Measurements from ENCODE around the gene CCND1. TPM values are rescaled to one million over a fixed set of nuclear protein-coding genes. Genes with fewer than 3 reads are reported as not detected.

The CCND1 gene
- 10 to 100 TPM; 14.3 to 96.6 (median 60.5) TPM for total RNA-seq
- 10 to 100 TPM in 1 of 3 donors, 1 to 10 TPM in 2; 4.3 to 22.7 (median 6.4) TPM for polyA plus RNA-seq
- long read RNA-seq, donor 1, full-length matches to known transcripts, result 45 of 45 reads
- long read RNA-seq, donor 1, partial matches to known transcripts, result 0 of 45 reads
- long read RNA-seq, donor 1, other reads (novel, unspliced or antisense), result 0 of 45 reads
- long read RNA-seq, donor 2, full-length matches to known transcripts, result 28 of 60 reads
- long read RNA-seq, donor 2, partial matches to known transcripts, result 32 of 60 reads
- long read RNA-seq, donor 2, other reads (novel, unspliced or antisense), result 0 of 60 reads

DNA sequence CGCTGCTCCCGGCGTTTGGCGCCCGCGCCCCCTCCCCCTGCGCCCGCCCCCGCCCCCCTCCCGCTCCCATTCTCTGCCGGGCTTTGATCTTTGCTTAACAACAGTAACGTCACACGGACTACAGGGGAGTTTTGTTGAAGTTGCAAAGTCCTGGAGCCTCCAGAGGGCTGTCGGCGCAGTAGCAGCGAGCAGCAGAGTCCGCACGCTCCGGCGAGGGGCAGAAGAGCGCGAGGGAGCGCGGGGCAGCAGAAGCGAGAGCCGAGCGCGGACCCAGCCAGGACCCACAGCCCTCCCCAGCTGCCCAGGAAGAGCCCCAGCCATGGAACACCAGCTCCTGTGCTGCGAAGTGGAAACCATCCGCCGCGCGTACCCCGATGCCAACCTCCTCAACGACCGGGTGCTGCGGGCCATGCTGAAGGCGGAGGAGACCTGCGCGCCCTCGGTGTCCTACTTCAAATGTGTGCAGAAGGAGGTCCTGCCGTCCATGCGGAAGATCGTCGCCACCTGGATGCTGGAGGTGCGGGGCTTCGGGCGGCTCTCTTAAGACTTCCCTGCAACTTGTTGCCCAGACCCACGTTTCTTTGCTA, at the start of gene CCND1:
Gene CCND1 (plus strand): TSS at position 162 of the 587 bp plus-strand sequence. CDS start 158 bp downstream, at position 320.
- TF ChIP-seq, protein P1, sequence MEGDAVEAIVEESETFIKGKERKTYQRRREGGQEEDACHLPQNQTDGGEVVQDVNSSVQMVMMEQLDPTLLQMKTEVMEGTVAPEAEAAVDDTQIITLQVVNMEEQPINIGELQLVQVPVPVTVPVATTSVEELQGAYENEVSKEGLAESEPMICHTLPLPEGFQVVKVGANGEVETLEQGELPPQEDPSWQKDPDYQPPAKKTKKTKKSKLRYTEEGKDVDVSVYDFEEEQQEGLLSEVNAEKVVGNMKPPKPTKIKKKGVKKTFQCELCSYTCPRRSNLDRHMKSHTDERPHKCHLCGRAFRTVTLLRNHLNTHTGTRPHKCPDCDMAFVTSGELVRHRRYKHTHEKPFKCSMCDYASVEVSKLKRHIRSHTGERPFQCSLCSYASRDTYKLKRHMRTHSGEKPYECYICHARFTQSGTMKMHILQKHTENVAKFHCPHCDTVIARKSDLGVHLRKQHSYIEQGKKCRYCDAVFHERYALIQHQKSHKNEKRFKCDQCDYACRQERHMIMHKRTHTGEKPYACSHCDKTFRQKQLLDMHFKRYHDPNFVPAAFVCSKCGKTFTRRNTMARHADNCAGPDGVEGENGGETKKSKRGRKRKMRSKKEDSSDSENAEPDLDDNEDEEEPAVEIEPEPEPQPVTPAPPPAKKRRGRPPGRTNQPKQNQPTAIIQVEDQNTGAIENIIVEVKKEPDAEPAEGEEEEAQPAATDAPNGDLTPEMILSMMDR (IDR thresholded peaks at IDR 0.05 in 8 of 11, conservative IDR thresholded peaks at IDR 0.05 in 3 of 11), result peak in 1 of 11 experiments; percentile 38
- peak; percentile 84 to 96 (median 90) for TF ChIP-seq POLR2AphosphoS5 (IDR thresholded peaks at IDR 0.05)
- peak in 1 of 3 donors; percentile 83 for TF ChIP-seq POLR2A (IDR thresholded peaks at IDR 0.05)
- H3K27ac ChIP-seq, result peak within 1 kb of the TSS; percentile 66 to 89 (median 86)
- 1% methylated on average over 23 to 49 of the region's 49 CpGs for WGBS, 5 donors
- H3K36me3 ChIP-seq, result peaks cover 0 to 30% (median 1%) of the 10 kb centered on the region in 6 donors
- peaks cover 0 to 80% (median 47%) of the 10 kb centered on the region in 7 donors for H3K27me3 ChIP-seq (replicated peaks in 1 of 7)
- H3K9me3 ChIP-seq, result no peaks in the 10 kb centered on the region
- peak within 1 kb of the TSS; percentile 68 to 99 (median 92) for H3K4me3 ChIP-seq
- DNase-seq, result peak; percentile 87
- peaks cover 48 to 98% (median 76%) of the 10 kb centered on the region in 6 donors for H3K4me1 ChIP-seq
- intact Hi-C loops (cut with DNase I; ENCODE audit: low total_unique reads), result loop anchor here (5.0 kb wide), 1 partner anchor 349 kb away; the partner anchor contains the start of gene MYEOV

DNA sequence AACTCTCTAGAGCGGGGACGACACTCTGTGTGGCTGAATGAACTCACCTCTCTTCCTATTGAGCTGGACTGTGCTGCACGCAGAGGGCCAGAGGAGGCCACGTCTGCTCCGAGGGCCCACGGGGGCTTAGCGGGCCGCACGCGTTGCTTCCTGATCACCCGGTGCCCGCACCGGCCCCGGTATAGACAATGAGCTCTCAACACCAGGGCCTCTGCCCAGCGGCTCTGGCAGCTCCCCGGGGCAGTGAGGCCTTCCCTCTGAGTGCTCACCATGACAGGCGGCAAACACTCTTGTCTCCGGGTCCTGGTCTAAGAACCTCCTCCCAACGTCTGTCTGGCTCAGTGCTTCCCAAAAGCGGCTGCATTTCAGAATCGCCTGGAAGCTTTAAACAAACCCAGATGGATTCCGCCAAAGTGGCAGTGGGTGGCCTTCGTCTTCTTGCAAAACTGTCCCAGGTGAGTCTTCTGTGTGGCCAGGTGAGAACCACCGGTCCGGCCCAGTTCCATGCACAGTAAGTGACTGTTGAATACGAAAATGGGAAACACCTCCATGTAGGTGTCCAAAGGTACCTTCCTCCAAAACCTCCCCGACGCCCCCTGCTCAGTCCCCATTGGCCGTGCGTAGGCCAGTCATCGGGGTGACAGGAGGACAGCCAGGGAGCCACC, 47.8 kb upstream of the CCND1 start:
- peaks cover 0 to 4% (median 0%) of the 10 kb centered on the region in 6 donors for H3K4me1 ChIP-seq
- DNase-seq, result no peak
- H3K4me3 ChIP-seq, result no peak overlapping the region
- intact Hi-C loops (cut with DNase I; ENCODE audit: low total_unique reads), result no loop called here
- H3K27me3 ChIP-seq (replicated peaks in 1 of 7), result no peaks in the 10 kb centered on the region
- TF ChIP-seq, protein P1 (IDR thresholded peaks at IDR 0.05 in 8 of 11, conservative IDR thresholded peaks at IDR 0.05 in 3 of 11), result no peak
- TF ChIP-seq POLR2AphosphoS5 (IDR thresholded peaks at IDR 0.05), result no peak
- no peak for TF ChIP-seq POLR2A (IDR thresholded peaks at IDR 0.05)
- no peaks in the 10 kb centered on the region for H3K36me3 ChIP-seq
- WGBS, 5 donors, result 84 to 95% (median 93%) methylated on average over 31 of the region's 31 CpGs
- peaks cover 0 to 4% (median 0%) of the 10 kb centered on the region in 8 donors for H3K9me3 ChIP-seq
- no peak overlapping the region for H3K27ac ChIP-seq

DNA sequence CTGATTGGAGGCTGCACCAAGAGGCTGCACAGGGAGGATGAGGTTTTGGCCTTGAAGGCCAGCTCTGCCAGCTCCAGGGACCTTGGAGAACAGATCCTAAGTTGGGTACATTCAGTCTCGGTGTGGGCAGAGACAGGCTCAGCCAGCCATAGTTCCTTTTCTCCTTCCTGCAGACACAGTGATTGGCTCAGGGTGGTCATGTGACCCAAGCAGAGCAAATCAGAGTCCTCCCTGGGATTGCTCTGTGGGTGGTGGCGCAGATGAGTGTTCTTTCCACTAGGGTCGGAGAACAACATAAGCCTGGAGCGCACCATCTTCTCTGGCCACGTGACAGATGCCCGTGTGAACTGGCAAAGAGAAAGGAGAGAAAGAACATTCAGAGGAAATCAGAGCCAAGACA, 47.1 kb upstream of the CCND1 start:
- Histone ChIP-seq H3K4me1 (peaks cover 0 to 6% (median 0%) of the 10 kb centered on the region in 6 donors), H3K36me3 (no peaks in the 10 kb centered on the region), H3K9me3 (peaks cover 0 to 4% (median 0%) of the 10 kb centered on the region in 8 donors), H3K27me3 (replicated peaks in 1 of 7) (no peaks in the 10 kb centered on the region), H3K4me3 (no peak overlapping the region), H3K27ac (no peak overlapping the region)
- intact Hi-C loops (cut with DNase I; ENCODE audit: low total_unique reads), result no loop called here
- DNase-seq, result no peak
- WGBS, 5 donors, result 74 to 96% (median 87%) methylated on average over 6 of the region's 6 CpGs
- TF ChIP-seq POLR2AphosphoS5 (IDR thresholded peaks at IDR 0.05), result no peak
- no peak for TF ChIP-seq POLR2A (IDR thresholded peaks at IDR 0.05)
- TF ChIP-seq, protein P1 (IDR thresholded peaks at IDR 0.05 in 8 of 11, conservative IDR thresholded peaks at IDR 0.05 in 3 of 11), result no peak
